K562 (cell line): ENCODE data around the gene COPG2. TPM values are rescaled to one million over a fixed set of nuclear protein-coding genes. Genes with fewer than 3 reads are reported as not detected.

Source experiments
- ATAC-seq: fragments of 200-7000 bp; cut with Tn5 transposase; 3 replicates; pipeline ENCODE4 v1.9.1; 2020; ENCODE audit warnings: moderate library complexity
- BruUV-seq: library from RNA; stranded (reverse); fragments of 400-500 nt; replicated peaks from 2 replicates; lab custom pipeline; 2021; lab: Mats Ljungman, UMichigan
- CTCF ChIA-PET: fragments of 300-600 bp; formaldehyde crosslinking; extraction: SDS; loops from one replicate; lab custom pipeline; 2021; ENCODE audit warnings: low intra/inter-chr PET ratio; lab: Yijun Ruan, JAX
- POLR2A ChIA-PET: fragments of 300-600, 350-650 bp; sonication (Branson Sonifier 250); formaldehyde crosslinking; extraction: SDS; loops from one replicate; lab custom pipeline; 2021; ENCODE audit warnings: antibody characterized with exemption, inconsistent platforms; lab: Yijun Ruan, JAX
- DNase-seq, 4 experiments: peaks; one replicate each; pipeline versions ENCODE4 v3.0.0 to v3.0.0-alpha.2; 2011 to 2018; ENCODE audit warnings: low spot score in 3 of 4, mixed read lengths in 3 of 4; ENCODE audit errors: extremely low read depth in 1 of 4
- FAIRE-seq: peaks from 2 replicates; lab custom pipeline; 2011; peaks lifted over from hg19 to GRCh38; lab: Jason Lieb, UNC
- H2AFZ ChIP-seq: 2 replicates; pipeline ENCODE4 v1.6.0; 2011; ENCODE audit warnings: low read depth, low read length, control low read depth, inconsistent platforms
- H3K27ac ChIP-seq: fragments of 200-600 bp; 3 replicates; pipeline ENCODE4 v1.8.0; 2011; ENCODE audit warnings: low read depth, mild to moderate bottlenecking, control low read depth, inconsistent platforms, low read length, moderate library complexity, mixed read lengths; ENCODE audit errors: extremely low read depth
- H3K27me3 ChIP-seq, 2 experiments: fragments of 300-600 bp in 1 of 2; 2 replicates in 1 of 2; 3 replicates in 1 of 2; pipeline versions ENCODE4 v1.6.0 to v1.8.0; 2011; ENCODE audit warnings: inconsistent platforms in 2 of 2, low read length in 2 of 2, mild to moderate bottlenecking in 1 of 2, mixed read lengths in 1 of 2, moderate library complexity in 1 of 2; ENCODE audit not compliant: control insufficient read depth in 2 of 2, insufficient read depth in 2 of 2
- H3K36me3 ChIP-seq: fragments of 300-600 bp; 3 replicates; pipeline ENCODE4 v1.8.0; 2011; ENCODE audit warnings: mild to moderate bottlenecking, low read length, inconsistent platforms; ENCODE audit not compliant: control insufficient read depth, insufficient read depth
- H3K4me1 ChIP-seq, 2 experiments: fragments of 200-600 bp in 1 of 2; replicated peaks in 1 of 2; 2 replicates in 1 of 2; 3 replicates in 1 of 2; pipeline versions ENCODE4 v1.5.1 to v1.8.0; 2011; ENCODE audit warnings: inconsistent platforms in 2 of 2, low read length in 2 of 2, mild to moderate bottlenecking in 1 of 2, mixed read lengths in 1 of 2, moderate library complexity in 1 of 2; ENCODE audit not compliant: control insufficient read depth in 2 of 2, insufficient read depth in 2 of 2
- H3K4me2 ChIP-seq: 2 replicates; pipeline ENCODE4 v1.6.1; 2011; ENCODE audit warnings: low read length, control low read depth, inconsistent platforms, mixed read lengths; ENCODE audit not compliant: insufficient read depth
- H3K4me3 ChIP-seq: fragments of 200-600 bp; sonication (generic), shearing (Covaris generic); 2 replicates; pipeline ENCODE4 v1.5.1; 2016; ENCODE audit warnings: control low read depth, inconsistent platforms
- H3K79me2 ChIP-seq: fragments of 200-600 bp; 3 replicates; pipeline ENCODE4 v1.8.0; 2011; ENCODE audit warnings: low read length, inconsistent platforms; ENCODE audit not compliant: control insufficient read depth, insufficient read depth
- H3K9ac ChIP-seq, 2 experiments: 2 replicates each; pipeline versions ENCODE4 v1.6.0 to v1.6.1; 2011; ENCODE audit warnings: low read depth in 2 of 2, low read length in 2 of 2, control low read depth in 1 of 2, inconsistent platforms in 1 of 2, mild to moderate bottlenecking in 1 of 2, mixed read lengths in 1 of 2; ENCODE audit not compliant: insufficient read depth in 1 of 2
- H3K9me1 ChIP-seq: one replicate; pipeline ENCODE4 v1.6.0; 2011; ENCODE audit warnings: inconsistent platforms, mild to moderate bottlenecking, low read length, moderate library complexity; ENCODE audit not compliant: control insufficient read depth, insufficient read depth
- H3K9me3 ChIP-seq: replicated peaks from 2 replicates; pipeline ENCODE4 v1.5.1; 2011; ENCODE audit warnings: low read depth, low read length, inconsistent platforms; ENCODE audit not compliant: control insufficient read depth, insufficient read depth
- H4K20me1 ChIP-seq: replicated peaks from 2 replicates; pipeline ENCODE4 v1.6.1; 2011; ENCODE audit warnings: low read length, inconsistent platforms, mixed read lengths; ENCODE audit not compliant: control insufficient read depth, insufficient read depth
- MITF ChIP-seq: IDR thresholded peaks from 2 replicates; pipeline ENCODE4 v1.6.1; 2014; ENCODE audit warnings: antibody characterized with exemption
- NR3C1 ChIP-seq: sonication (generic); formaldehyde crosslinking; IDR thresholded peaks from 2 replicates; pipeline ENCODE4 v1.8.1; 2022; ENCODE audit warnings: missing genetic modification reagents
- ZFX ChIP-seq: sonication (generic); formaldehyde crosslinking; IDR thresholded peaks from 2 replicates; pipeline ENCODE4 v1.8.0; 2022; ENCODE audit warnings: mild to moderate bottlenecking, missing genetic modification reagents, moderate library complexity
- ZKSCAN8 ChIP-seq: fragments of 200-800 bp; sonication (Bioruptor generic); IDR thresholded peaks from 2 replicates; pipeline ENCODE4 v1.6.1; 2016; ENCODE audit warnings: missing genetic modification characterization, missing compliant biosample characterization
- ZNF217 ChIP-seq: sonication (generic); formaldehyde crosslinking; IDR thresholded peaks from 2 replicates; pipeline ENCODE4 v1.8.0; 2022; ENCODE audit warnings: mild to moderate bottlenecking, missing genetic modification reagents
- ZNF589 ChIP-seq: fragments of 200-800 bp; sonication (Bioruptor generic); IDR thresholded peaks from 2 replicates; pipeline ENCODE4 v1.6.1; 2016; ENCODE audit warnings: low read depth, missing genetic modification characterization, missing compliant biosample characterization
- WGBS: fragments of 100-300 bp; shearing (Covaris generic); methylation state at CpG from one replicate; pipeline ENCODE4 v1.1.6; 2016; ENCODE audit warnings: low coverage, mixed read lengths; ENCODE audit not compliant: insufficient coverage; ENCODE audit errors: missing lambda C conversion rate; 5-methylcytosine and 5-hydroxymethylcytosine counted together
- in situ Hi-C: fragments of 300-500 bp; cut with MboI; formaldehyde crosslinking; loops from 4 replicates; pipeline ENCODE4 v1.15.0; 2018; ENCODE audit warnings: inconsistent platforms, mixed read lengths
- intact Hi-C: fragments of 100-400 bp; cut with micrococcal nuclease; formaldehyde crosslinking; loops from 2 replicates; pipeline ENCODE4 v1.14.2; 2022
- polyA plus RNA-seq, 8 experiments: library from polyadenylated mRNA; depleted of rRNA in 4 of 8; stranded (reverse) in 5 of 8; unstranded in 3 of 8; fragments of >200 nt; fragmentation: Nextera tagmentation in 2 of 8; fragmentation: Illumina TruSeq in 1 of 8; extraction: Ambion mirVana in 2 of 8; extraction: Trizol in 1 of 8; gene quantifications; 2 replicates each; pipeline versions ENCODE4 v1.2.1 to v1.2.3, GENCODE V29; 2011 to 2014; ENCODE audit warnings: inconsistent platforms in 1 of 8, missing spikeins in 1 of 8
- total RNA-seq, 7 experiments: library from RNA; depleted of rRNA in 6 of 7; stranded (reverse); fragments of >200 nt in 6 of 7; fragmentation: Illumina TruSeq in 2 of 7; extraction: Trizol in 2 of 7; gene quantifications; 2 replicates each; pipeline versions ENCODE4 v1.2.1 to v1.2.3, GENCODE V29; 2011 to 2021; ENCODE audit warnings: low replicate concordance in 1 of 7

Gene COPG2
- total and polyA plus RNA-seq, 9 of the 15 experiments (the other 6 are each of a cell fraction or from before 2014, with no cell fraction given): 6.6 to 104 (median 32.5) TPM

GRCh38 chr7:130662426-130662825, 6.1 kb downstream of the COPG2 start:
- Histone ChIP-seq H2AFZ (no peak overlapping the region), H4K20me1 (no peaks in the 10 kb centered on the region), H3K27ac (no peak overlapping the region), H3K27me3 (no peaks in the 10 kb centered on the region), H3K4me3 (no peak overlapping the region), H3K9ac (no peak overlapping the region), H3K9me1 (no peaks in the 10 kb centered on the region), H3K4me2 (no peak overlapping the region), H3K9me3 (no peaks in the 10 kb centered on the region), H3K4me1 (peaks cover 0 to under 1% of the 10 kb centered on the region in 2 experiments; a peak in 1 of 5 replicates), H3K79me2 (no peaks in the 10 kb centered on the region), H3K36me3 (peaks cover 50% of the 10 kb centered on the region; the same call in 2 of the 3 replicates)
- ChIA-PET POLR2A (interaction anchor here (0.9 kb wide), 1 partner anchor 11 kb away, joined by 3 read pairs; no protein-coding TSS in a partner anchor), CTCF (no interaction called here)
- BruUV-seq: no TSS peak
- in situ Hi-C loops (no loop called here), intact Hi-C loops (no loop called here)
- no peak for TF ChIP-seq ZNF589 (CRISPR knock-in tag)
- TF ChIP-seq ZFX: 0 out of 2 replicates have a peak, but pooled peaks have one; percentile 14
- no peak for TF ChIP-seq ZNF217 (CRISPR knock-in tag)
- TF ChIP-seq ZKSCAN8 (CRISPR knock-in tag): no peak
- no peak for TF ChIP-seq NR3C1
- TF ChIP-seq MITF: no peak
- FAIRE-seq (no peak), ATAC-seq (no peak), DNase-seq (no peak)
- WGBS: 64% methylated on average over 2 of the region's 2 CpGs
